ENCODE data around the gene RGS6.

DNA sequence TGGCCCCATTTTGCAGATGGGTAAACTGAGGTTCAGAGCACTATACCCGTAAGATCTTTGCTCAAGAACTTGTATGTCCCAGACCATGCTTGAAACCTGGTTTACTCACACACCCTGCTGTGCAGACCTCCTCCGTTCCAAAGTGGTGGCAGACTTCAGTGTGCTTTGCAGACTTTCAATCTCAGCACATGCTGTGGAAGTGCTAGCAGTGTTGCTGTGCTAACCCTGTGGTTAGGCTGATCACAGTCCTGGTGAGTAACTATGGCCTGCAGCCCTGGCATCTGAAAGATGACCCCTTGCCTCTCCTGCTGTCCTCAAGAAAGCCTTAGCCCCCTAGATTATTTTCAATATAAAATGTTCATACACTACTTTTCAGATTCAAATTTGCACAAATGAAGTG lies 511.0 kb downstream of the RGS6 start:
- TF ChIP-seq, protein P1, sequence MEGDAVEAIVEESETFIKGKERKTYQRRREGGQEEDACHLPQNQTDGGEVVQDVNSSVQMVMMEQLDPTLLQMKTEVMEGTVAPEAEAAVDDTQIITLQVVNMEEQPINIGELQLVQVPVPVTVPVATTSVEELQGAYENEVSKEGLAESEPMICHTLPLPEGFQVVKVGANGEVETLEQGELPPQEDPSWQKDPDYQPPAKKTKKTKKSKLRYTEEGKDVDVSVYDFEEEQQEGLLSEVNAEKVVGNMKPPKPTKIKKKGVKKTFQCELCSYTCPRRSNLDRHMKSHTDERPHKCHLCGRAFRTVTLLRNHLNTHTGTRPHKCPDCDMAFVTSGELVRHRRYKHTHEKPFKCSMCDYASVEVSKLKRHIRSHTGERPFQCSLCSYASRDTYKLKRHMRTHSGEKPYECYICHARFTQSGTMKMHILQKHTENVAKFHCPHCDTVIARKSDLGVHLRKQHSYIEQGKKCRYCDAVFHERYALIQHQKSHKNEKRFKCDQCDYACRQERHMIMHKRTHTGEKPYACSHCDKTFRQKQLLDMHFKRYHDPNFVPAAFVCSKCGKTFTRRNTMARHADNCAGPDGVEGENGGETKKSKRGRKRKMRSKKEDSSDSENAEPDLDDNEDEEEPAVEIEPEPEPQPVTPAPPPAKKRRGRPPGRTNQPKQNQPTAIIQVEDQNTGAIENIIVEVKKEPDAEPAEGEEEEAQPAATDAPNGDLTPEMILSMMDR (IDR thresholded peaks at IDR 0.05): no peak
- no peak for TF ChIP-seq POLR2A (IDR thresholded peaks at IDR 0.05)
- no peak for TF ChIP-seq EP300 (IDR thresholded peaks at IDR 0.05)
